ENCODE measurements around the gene PDS5B.
"Not testable (repeated sequence)": the region's sequence is repeated elsewhere in the genome, so short reads cannot be mapped to it uniquely, and the experiment has no call there.

Gene PDS5B

DNA sequence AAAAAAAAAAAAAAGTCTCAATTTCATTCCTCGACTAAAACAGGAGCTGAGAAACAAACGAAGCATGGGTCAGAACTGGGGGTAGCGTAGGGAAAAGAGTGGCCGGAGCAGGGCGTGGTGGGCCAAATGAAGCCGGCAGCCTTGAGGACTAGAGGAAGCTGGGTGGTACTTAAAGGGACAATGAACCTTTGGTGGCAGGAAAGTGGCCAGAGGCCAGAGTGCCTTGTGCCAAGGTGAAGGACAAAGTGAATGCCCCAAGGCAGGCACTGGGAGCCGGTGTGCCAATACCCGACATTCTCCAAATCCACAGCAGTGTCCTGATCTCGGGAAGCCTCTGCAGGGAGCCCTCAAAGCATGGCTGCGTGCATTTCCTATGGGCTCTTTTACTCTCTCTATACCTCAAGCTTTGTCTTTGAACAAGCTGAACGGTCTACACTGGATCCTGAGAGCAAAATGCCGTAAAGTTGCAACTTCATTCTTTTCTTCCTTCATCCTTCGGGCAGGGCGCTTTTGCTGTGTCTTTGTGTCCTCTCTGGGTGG lies 235.0 kb downstream of the PDS5B start:
- DNase-seq: no peak

GRCh38 chr13:32822771-32823170 lies 236.5 kb downstream of the PDS5B start:
- no peak for DNase-seq

DNA sequence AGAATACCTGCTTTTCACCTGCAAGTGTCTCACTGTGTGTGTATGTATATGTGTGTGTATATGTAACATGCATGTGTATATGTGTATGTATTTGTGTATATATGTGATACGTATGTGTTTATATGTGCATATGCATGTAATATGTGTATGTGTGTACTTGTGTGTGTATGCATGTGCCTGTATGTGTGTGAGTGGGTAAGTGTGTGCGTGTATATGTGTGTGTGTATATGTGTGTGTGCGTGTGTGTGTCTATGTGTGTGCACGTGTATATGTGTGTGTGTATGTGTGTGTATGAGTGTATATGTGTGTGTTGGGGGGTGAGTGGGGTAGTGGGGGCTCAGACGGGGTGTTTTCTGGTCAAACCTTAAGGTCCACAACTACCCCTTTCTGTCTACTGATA lies 237.3 kb downstream of the PDS5B start:
- no peak for DNase-seq

GRCh38 chr13:32824061-32824460 lies 237.8 kb downstream of the PDS5B start:
- no peak for DNase-seq

DNA sequence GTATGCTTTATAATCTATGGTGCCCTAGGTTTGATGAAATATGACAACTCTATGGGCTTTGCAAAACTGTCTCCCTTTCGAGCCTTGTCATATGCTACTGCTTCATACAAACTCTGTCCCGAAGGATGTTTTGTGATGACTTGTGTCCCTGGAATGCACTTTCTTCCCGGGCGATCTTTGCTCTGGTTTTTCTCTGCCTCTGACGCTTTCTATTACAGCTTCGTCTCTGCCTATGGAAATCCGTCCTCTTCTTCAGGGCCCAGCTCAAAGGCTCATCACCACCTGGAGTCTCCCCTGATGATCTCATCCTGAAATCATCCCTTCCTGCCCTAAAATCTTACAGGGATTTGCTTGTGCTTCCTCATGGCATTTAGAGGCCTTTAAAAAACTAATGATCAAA lies 238.4 kb downstream of the PDS5B start:
- no peak for DNase-seq

GRCh38 chr13:32825481-32825880 lies 239.2 kb downstream of the PDS5B start:
- no peak for DNase-seq

DNA sequence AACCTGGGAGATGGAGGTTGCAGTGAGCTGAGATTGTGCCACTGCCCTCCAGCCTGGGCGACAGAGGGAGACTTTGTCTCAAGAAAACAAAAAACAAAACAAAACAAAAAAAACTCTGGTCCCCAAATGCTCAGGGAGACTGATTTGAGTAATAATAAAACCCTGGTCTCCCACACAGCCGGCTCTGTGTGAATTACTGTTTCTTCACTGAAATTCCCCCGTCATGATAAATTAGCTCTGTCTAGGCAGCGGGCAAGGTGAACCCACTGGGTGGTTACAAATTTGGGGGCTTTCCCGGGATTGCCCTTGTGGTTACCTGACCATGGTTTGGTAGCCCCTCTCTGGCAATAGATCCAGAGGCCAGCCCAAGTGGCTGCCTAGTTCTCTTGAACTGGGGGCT lies 240.1 kb downstream of the PDS5B start:
- DNase-seq: not testable (repeated sequence)

Measured in CD4-positive, alpha-beta T cell treated with Interleukin-1 beta for 1 hour (primary cell).